COLO829 (cell line): Measurements from ENCODE around the gene ANKRD9.
"Not testable (repeated sequence)": the region's sequence is repeated elsewhere in the genome, so short reads cannot be mapped to it uniquely, and the experiment has no call there.

Source experiments
- DNase-seq: peaks from one replicate; pipeline ENCODE4 v3.0.0; 2012; ENCODE audit warnings: low spot score

Gene ANKRD9

GRCh38 chr14:102538602-102539543 is 29.3 kb upstream of the ANKRD9 start:
- DNase-seq: no peak

- DNase-seq: no peak
Measured at GRCh38 chr14:102537981-102538601, 28.5 kb upstream of the ANKRD9 start.

- DNase-seq: no peak
Measured at GRCh38 chr14:102532204-102532658, 22.7 kb upstream of the ANKRD9 start.

- DNase-seq: no peak
Measured at GRCh38 chr14:102530828-102531478, 21.4 kb upstream of the ANKRD9 start.

GRCh38 chr14:102528431-102529170 is 19.0 kb upstream of the ANKRD9 start:
- DNase-seq: no peak

- DNase-seq: no peak
Measured at GRCh38 chr14:102525929-102526497, 16.4 kb upstream of the ANKRD9 start.

GRCh38 chr14:102525219-102525928 is 15.8 kb upstream of the ANKRD9 start:
- no peak for DNase-seq

GRCh38 chr14:102524451-102525218 is 15.1 kb upstream of the ANKRD9 start:
- peak; percentile 94 for DNase-seq

- no peak for DNase-seq
Measured at GRCh38 chr14:102523569-102524450, 14.2 kb upstream of the ANKRD9 start.

GRCh38 chr14:102523200-102523568 is 13.6 kb upstream of the ANKRD9 start:
- no peak for DNase-seq

- not testable (repeated sequence) for DNase-seq
Measured at GRCh38 chr14:102519709-102520108, 10.1 kb upstream of the ANKRD9 start.

GRCh38 chr14:102518063-102518648 is 8.6 kb upstream of the ANKRD9 start:
- DNase-seq: no peak

GRCh38 chr14:102517392-102518062 is 8.0 kb upstream of the ANKRD9 start:
- no peak for DNase-seq

GRCh38 chr14:102516531-102517391 is 7.2 kb upstream of the ANKRD9 start:
- no peak for DNase-seq

- no peak for DNase-seq
Measured at GRCh38 chr14:102514987-102515733, 5.6 kb upstream of the ANKRD9 start.
